Calu3 (cell line): ENCODE results near the gene PSAPL1. TPM values are rescaled to one million over a fixed set of nuclear protein-coding genes. Genes with fewer than 3 reads are reported as not detected.

Experiments
- BruUV-seq: library from RNA; stranded (reverse); fragments of 400-500 nt; replicated peaks from 2 replicates; lab custom pipeline; 2021; lab: Mats Ljungman, UMichigan
- CTCF ChIA-PET: fragments of 300-600 bp; sonication (Branson Sonifier 250); formaldehyde crosslinking; loops from one replicate; lab custom pipeline; 2022; ENCODE audit warnings: antibody characterized with exemption; lab: Charles Lee
- DNase-seq: peaks from one replicate; pipeline ENCODE4 v3.0.0; 2022
- H3K27ac Mint-ChIP-seq: one replicate; pipeline ENCODE4 v1.8.0; 2022; ENCODE audit warnings: mixed read lengths; ENCODE audit not compliant: unreplicated experiment
- H3K27me3 Mint-ChIP-seq: one replicate; pipeline ENCODE4 v1.8.0; 2022; ENCODE audit warnings: mixed read lengths; ENCODE audit not compliant: unreplicated experiment
- H3K36me3 Mint-ChIP-seq: one replicate; pipeline ENCODE4 v1.8.0; 2022; ENCODE audit warnings: mild to moderate bottlenecking, moderate library complexity, mixed read lengths; ENCODE audit not compliant: insufficient read depth, unreplicated experiment
- H3K4me1 Mint-ChIP-seq: one replicate; pipeline ENCODE4 v1.8.0; 2022; ENCODE audit warnings: mild to moderate bottlenecking, low read depth, mixed read lengths; ENCODE audit not compliant: unreplicated experiment
- H3K4me3 Mint-ChIP-seq: one replicate; pipeline ENCODE4 v1.8.0; 2022; ENCODE audit warnings: mild to moderate bottlenecking, low read depth, moderate library complexity, mixed read lengths; ENCODE audit not compliant: unreplicated experiment
- H3K9me3 Mint-ChIP-seq: one replicate; pipeline ENCODE4 v1.8.0; 2022; ENCODE audit warnings: low read depth, mixed read lengths; ENCODE audit not compliant: unreplicated experiment
- CTCF ChIP-seq: fragments of 200-600 bp; IDR thresholded peaks from one replicate; pipeline ENCODE4 v1.8.0; 2022; ENCODE audit warnings: antibody characterized with exemption; ENCODE audit not compliant: unreplicated experiment
- intact Hi-C: fragments of 100-400 bp; cut with micrococcal nuclease; formaldehyde crosslinking; loops from one replicate; pipeline ENCODE4 v1.10.0; 2022; ENCODE audit not compliant: unreplicated experiment
- total RNA-seq: library from RNA; stranded (reverse); gene quantifications from 2 replicates; pipeline ENCODE4 v1.2.3, GENCODE V29; 2022

Gene PSAPL1
- total RNA-seq, 1 experiment from 2014 or later = not detected

GRCh38 chr4:7427361-7427760 is 7.4 kb downstream of the PSAPL1 start:
- CTCF ChIA-PET = no interaction called here
- Mint-ChIP-seq H3K9me3 (no peaks in the 10 kb centered on the region), H3K4me1 (peaks cover 15% of the 10 kb centered on the region), H3K27me3 (peaks cover 24% of the 10 kb centered on the region), H3K27ac (no peak overlapping the region), H3K4me3 (no peak overlapping the region), H3K36me3 (no peaks in the 10 kb centered on the region)
- DNase-seq = no peak
- intact Hi-C loops = no loop called here
- no TSS peak for BruUV-seq
- TF ChIP-seq CTCF = no peak

- no peaks in the 10 kb centered on the region for H3K9me3 Mint-ChIP-seq
- BruUV-seq = no TSS peak
- CTCF ChIA-PET = no interaction called here
- no peak overlapping the region for H3K27ac Mint-ChIP-seq
- DNase-seq = no peak
- H3K4me1 Mint-ChIP-seq = peaks cover 15% of the 10 kb centered on the region
- H3K4me3 Mint-ChIP-seq = no peak overlapping the region
- no peak for TF ChIP-seq CTCF
- peaks cover 25% of the 10 kb centered on the region for H3K27me3 Mint-ChIP-seq
- intact Hi-C loops = no loop called here
- no peaks in the 10 kb centered on the region for H3K36me3 Mint-ChIP-seq
Measured at GRCh38 chr4:7426525-7427171, 8.1 kb downstream of the PSAPL1 start.

GRCh38 chr4:7425591-7426468 is 8.9 kb downstream of the PSAPL1 start:
- Mint-ChIP-seq H3K4me3 (no peak overlapping the region), H3K27ac (no peak overlapping the region), H3K4me1 (peaks cover 12% of the 10 kb centered on the region), H3K36me3 (no peaks in the 10 kb centered on the region), H3K9me3 (no peaks in the 10 kb centered on the region), H3K27me3 (peaks cover 19% of the 10 kb centered on the region)
- BruUV-seq = no TSS peak
- TF ChIP-seq CTCF = no peak
- intact Hi-C loops = no loop called here
- CTCF ChIA-PET = no interaction called here
- DNase-seq = no peak

GRCh38 chr4:7425124-7425523 is 9.6 kb downstream of the PSAPL1 start:
- no peak overlapping the region for H3K27ac Mint-ChIP-seq
- no peak for TF ChIP-seq CTCF
- CTCF ChIA-PET = no interaction called here
- H3K4me3 Mint-ChIP-seq = no peak overlapping the region
- no TSS peak for BruUV-seq
- H3K4me1 Mint-ChIP-seq = peaks cover 5% of the 10 kb centered on the region
- no peak for DNase-seq
- peaks cover 13% of the 10 kb centered on the region for H3K27me3 Mint-ChIP-seq
- intact Hi-C loops = no loop called here
- no peaks in the 10 kb centered on the region for H3K36me3 Mint-ChIP-seq
- no peaks in the 10 kb centered on the region for H3K9me3 Mint-ChIP-seq
